CD4-positive, alpha-beta T cell treated with Interleukin-15 for 1 hour (primary cell): ENCODE measurements around the gene CXCR1.
"Not testable (repeated sequence)": the region's sequence is repeated elsewhere in the genome, so short reads cannot be mapped to it uniquely, and the experiment has no call there.

Source experiments
- DNase-seq: peaks from one replicate; pipeline ENCODE4 v3.0.0-alpha.2; 2020

Gene CXCR1

GRCh38 chr2:218155953-218156479 lies 10.7 kb downstream of the CXCR1 start:
- DNase-seq, result no peak

- no peak for DNase-seq
These were observed 14.0 kb downstream of the CXCR1 start for GRCh38 chr2:218152777-218153176.

- no peak for DNase-seq
These were observed 14.6 kb downstream of the CXCR1 start for GRCh38 chr2:218152172-218152571.

GRCh38 chr2:218149848-218150440 lies 16.8 kb downstream of the CXCR1 start:
- DNase-seq, result no peak

- DNase-seq, result no peak
These were observed 17.7 kb downstream of the CXCR1 start for GRCh38 chr2:218149098-218149497.

GRCh38 chr2:218146056-218146455 lies 20.7 kb downstream of the CXCR1 start:
- DNase-seq, result no peak

GRCh38 chr2:218145124-218145523 lies 21.6 kb downstream of the CXCR1 start:
- DNase-seq, result no peak

GRCh38 chr2:218138047-218138446 lies 28.7 kb downstream of the CXCR1 start:
- no peak for DNase-seq

- no peak for DNase-seq
These were observed 29.2 kb downstream of the CXCR1 start for GRCh38 chr2:218137514-218137913.

GRCh38 chr2:218130822-218131221 lies 35.9 kb downstream of the CXCR1 start:
- no peak for DNase-seq

GRCh38 chr2:218130377-218130776 lies 36.4 kb downstream of the CXCR1 start:
- DNase-seq, result peak; percentile 19

GRCh38 chr2:218129458-218130135 lies 37.2 kb downstream of the CXCR1 start:
- no peak for DNase-seq

- DNase-seq, result no peak
These were observed 37.8 kb downstream of the CXCR1 start for GRCh38 chr2:218128781-218129457.

- no peak for DNase-seq
These were observed 38.8 kb downstream of the CXCR1 start for GRCh38 chr2:218127929-218128455.

- DNase-seq, result peak; percentile 18
These were observed 41.1 kb downstream of the CXCR1 start, which contains the start of gene CXCR2 for GRCh38 chr2:218125626-218126080. Gene CXCR2, plus strand, starts transcription at chr2:218126028. Its CDS starts 8,774 bp downstream, at chr2:218134802.

GRCh38 chr2:218125095-218125494 lies 41.7 kb downstream of the CXCR1 start:
- DNase-seq, result no peak

- no peak for DNase-seq
These were observed 42.8 kb downstream of the CXCR1 start for GRCh38 chr2:218123986-218124385.

GRCh38 chr2:218122286-218122685 lies 44.5 kb downstream of the CXCR1 start:
- not testable (repeated sequence) for DNase-seq

- DNase-seq, result not testable (repeated sequence)
These were observed 45.0 kb downstream of the CXCR1 start for GRCh38 chr2:218121789-218122188.
